Activated CD4-positive, alpha-beta memory T cell treated with anti-CD3 and anti-CD28 coated beads for 36 hours (primary cell): ENCODE measurements around the gene NFIC. TPM values are rescaled to one million over a fixed set of nuclear protein-coding genes. Genes with fewer than 3 reads are reported as not detected.

Source experiments
- CTCF ChIA-PET: fragments of 350-600 bp; sonication (Branson Sonifier 250); formaldehyde crosslinking; loops from one replicate; lab custom pipeline; 2021; ENCODE audit warnings: antibody characterized with exemption, inconsistent platforms; lab: Charles Lee
- POLR2A ChIA-PET: fragments of 350-600 bp; sonication (Branson Sonifier 250); formaldehyde crosslinking; loops from one replicate; lab custom pipeline; 2021; ENCODE audit warnings: antibody characterized with exemption; lab: Charles Lee
- DNase-seq: peaks from one replicate; pipeline ENCODE4 v3.0.0-alpha.2; 2020
- H3K27ac Mint-ChIP-seq: one replicate; pipeline ENCODE4 v1.8.0; 2021; ENCODE audit warnings: mixed read lengths
- H3K27me3 Mint-ChIP-seq: one replicate; pipeline ENCODE4 v1.8.0; 2021; ENCODE audit warnings: mixed read lengths
- H3K36me3 Mint-ChIP-seq: one replicate; pipeline ENCODE4 v1.8.0; 2021; ENCODE audit warnings: mixed read lengths
- H3K4me1 Mint-ChIP-seq: one replicate; pipeline ENCODE4 v1.8.0; 2021; ENCODE audit warnings: low read depth, mixed read lengths
- H3K4me3 Mint-ChIP-seq: one replicate; pipeline ENCODE4 v1.8.0; 2021; ENCODE audit warnings: mild to moderate bottlenecking, mixed read lengths
- H3K9me3 Mint-ChIP-seq: one replicate; pipeline ENCODE4 v1.8.0; 2021; ENCODE audit warnings: mixed read lengths
- intact Hi-C: fragments of 100-400 bp; cut with micrococcal nuclease; formaldehyde crosslinking; loops from one replicate; pipeline ENCODE4 v1.15.1; 2023
- total RNA-seq, 2 experiments: library from RNA; stranded (reverse); gene quantifications; one replicate each; pipeline ENCODE4 v1.2.3, GENCODE V29; 2021

NFIC gene
- total RNA-seq, 2 experiments from 2014 or later: 19.7 to 19.9 TPM

GRCh38 chr19:3353493-3353892 is 12.9 kb upstream of the NFIC start:
- Mint-ChIP-seq H3K4me1 (peaks cover 10% of the 10 kb centered on the region), H3K9me3 (peaks cover 2% of the 10 kb centered on the region), H3K4me3 (no peak overlapping the region), H3K36me3 (no peaks in the 10 kb centered on the region), H3K27me3 (no peaks in the 10 kb centered on the region), H3K27ac (no peak overlapping the region)
- intact Hi-C loops: no loop called here
- ChIA-PET CTCF (interaction anchor here (1.4 to 1.6 kb wide), 2 partner anchors 49 to 131 kb away, joined by 4 read pairs; no protein-coding TSS in a partner anchor), POLR2A (no interaction called here)
- DNase-seq: no peak

GRCh38 chr19:3356805-3357204 is 9.6 kb upstream of the NFIC start:
- Mint-ChIP-seq H3K36me3 (no peaks in the 10 kb centered on the region), H3K4me1 (peaks cover 20% of the 10 kb centered on the region), H3K27ac (peak overlapping the region; percentile 30), H3K27me3 (peaks cover 2% of the 10 kb centered on the region), H3K9me3 (peaks cover 2% of the 10 kb centered on the region), H3K4me3 (no peak overlapping the region)
- DNase-seq: no peak
- intact Hi-C loops: no loop called here
- ChIA-PET CTCF (interaction anchor here (0.6 to 0.8 kb wide), 2 partner anchors 52 to 129 kb away, joined by 3 read pairs; no protein-coding TSS in a partner anchor), POLR2A (no interaction called here)

- ChIA-PET POLR2A (no interaction called here), CTCF (interaction anchor here (0.6 to 1.1 kb wide), 3 partner anchors 53 to 128 kb away, joined by 3 read pairs; no protein-coding TSS in a partner anchor)
- peak overlapping the region; percentile 50 for H3K4me3 Mint-ChIP-seq
- H3K9me3 Mint-ChIP-seq: peaks cover 2% of the 10 kb centered on the region
- H3K27ac Mint-ChIP-seq: peak overlapping the region; percentile 30
- peaks cover 2% of the 10 kb centered on the region for H3K27me3 Mint-ChIP-seq
- no peaks in the 10 kb centered on the region for H3K36me3 Mint-ChIP-seq
- peaks cover 27% of the 10 kb centered on the region for H3K4me1 Mint-ChIP-seq
- DNase-seq: peak; percentile 33
- intact Hi-C loops: no loop called here
These were observed 9.0 kb upstream of the NFIC start for GRCh38 chr19:3357271-3357991.

GRCh38 chr19:3357992-3358688 is 8.2 kb upstream of the NFIC start:
- intact Hi-C loops: no loop called here
- peak; percentile 29 for DNase-seq
- ChIA-PET CTCF (interaction anchor here (1.1 kb wide), 1 partner anchor 73 kb away, joined by 3 read pairs; no protein-coding TSS in a partner anchor), POLR2A (no interaction called here)
- Mint-ChIP-seq H3K4me3 (peak overlapping the region; percentile 50), H3K36me3 (no peaks in the 10 kb centered on the region), H3K4me1 (peaks cover 27% of the 10 kb centered on the region), H3K27me3 (peaks cover 2% of the 10 kb centered on the region), H3K27ac (peak overlapping the region; percentile 23), H3K9me3 (peaks cover 2% of the 10 kb centered on the region)

- ChIA-PET CTCF (no interaction called here), POLR2A (no interaction called here)
- no peaks in the 10 kb centered on the region for H3K36me3 Mint-ChIP-seq
- no peak for DNase-seq
- intact Hi-C loops: no loop called here
- peaks cover 2% of the 10 kb centered on the region for H3K27me3 Mint-ChIP-seq
- H3K4me1 Mint-ChIP-seq: peaks cover 27% of the 10 kb centered on the region
- H3K4me3 Mint-ChIP-seq: peak overlapping the region; percentile 77
- H3K27ac Mint-ChIP-seq: peak overlapping the region; percentile 66
- H3K9me3 Mint-ChIP-seq: peaks cover 2% of the 10 kb centered on the region
These were observed 7.7 kb upstream of the NFIC start for GRCh38 chr19:3358689-3359014.

GRCh38 chr19:3359015-3359918 is 7.1 kb upstream of the NFIC start:
- no peaks in the 10 kb centered on the region for H3K36me3 Mint-ChIP-seq
- peaks cover 2% of the 10 kb centered on the region for H3K27me3 Mint-ChIP-seq
- peaks cover 27% of the 10 kb centered on the region for H3K4me1 Mint-ChIP-seq
- peaks cover 2% of the 10 kb centered on the region for H3K9me3 Mint-ChIP-seq
- ChIA-PET POLR2A (no interaction called here), CTCF (no interaction called here)
- peak overlapping the region; percentile 66 for H3K27ac Mint-ChIP-seq
- intact Hi-C loops: no loop called here
- H3K4me3 Mint-ChIP-seq: peak overlapping the region; percentile 77
- peak; percentile 67 for DNase-seq

GRCh38 chr19:3359919-3360420 is 6.4 kb upstream of the NFIC start:
- Mint-ChIP-seq H3K9me3 (no peaks in the 10 kb centered on the region), H3K4me1 (peaks cover 27% of the 10 kb centered on the region), H3K27ac (peak overlapping the region; percentile 85), H3K4me3 (peak overlapping the region; percentile 85), H3K36me3 (no peaks in the 10 kb centered on the region), H3K27me3 (peaks cover 2% of the 10 kb centered on the region)
- CTCF ChIA-PET: no interaction called here
- POLR2A ChIA-PET: no interaction called here
- no peak for DNase-seq
- intact Hi-C loops: loop anchor here (2.0 kb wide), 1 partner anchor 69 kb away; no protein-coding TSS in a partner anchor

- no peaks in the 10 kb centered on the region for H3K9me3 Mint-ChIP-seq
These were observed 5.7 kb upstream of the NFIC start for GRCh38 chr19:3360421-3361383.

GRCh38 chr19:3361384-3362216 is 4.8 kb upstream of the NFIC start:
- intact Hi-C loops: loop anchor here (2.0 kb wide), 1 partner anchor 67 kb away; no protein-coding TSS in a partner anchor
- CTCF ChIA-PET: interaction anchor here (1.3 kb wide), 1 partner anchor 68 kb away, joined by 3 read pairs; no protein-coding TSS in a partner anchor
- H3K4me3 Mint-ChIP-seq: peak overlapping the region; percentile 85
- POLR2A ChIA-PET: no interaction called here
- no peak for DNase-seq
- H3K27me3 Mint-ChIP-seq: peaks cover 2% of the 10 kb centered on the region
- no peaks in the 10 kb centered on the region for H3K9me3 Mint-ChIP-seq
- H3K4me1 Mint-ChIP-seq: peaks cover 35% of the 10 kb centered on the region
- no peaks in the 10 kb centered on the region for H3K36me3 Mint-ChIP-seq
- H3K27ac Mint-ChIP-seq: peak overlapping the region; percentile 36

More at GRCh38 chr19:3360421-3361383, 5.7 kb upstream of the NFIC start:
- Mint-ChIP-seq H3K36me3 (no peaks in the 10 kb centered on the region), H3K4me1 (peaks cover 34% of the 10 kb centered on the region), H3K4me3 (peak overlapping the region; percentile 85), H3K27ac (peak overlapping the region; percentile 85), H3K27me3 (peaks cover 2% of the 10 kb centered on the region)
- CTCF ChIA-PET: interaction anchor here (1.3 kb wide), 1 partner anchor 68 kb away, joined by 3 read pairs; no protein-coding TSS in a partner anchor
- POLR2A ChIA-PET: no interaction called here
- intact Hi-C loops: loop anchor here (2.0 kb wide), 1 partner anchor 68 kb away; no protein-coding TSS in a partner anchor
- peak; percentile 78 for DNase-seq
